Lower lobe of right lung (tissue), 2 donors: ENCODE results near the gene TMEM26. TPM values are rescaled to one million over a fixed set of nuclear protein-coding genes. Genes with fewer than 3 reads are reported as not detected.

ENCODE experiments used
- ATAC-seq, 2 donors: fragments of 200-7000 bp; cut with Tn5 transposase; one replicate each; pipeline ENCODE4 v1.9.1; 2020 to 2022; ENCODE audit warnings: mild to moderate bottlenecking in 2 of 2, moderate library complexity in 2 of 2
- DNase-seq: peaks from one replicate; pipeline ENCODE4 v3.0.0-alpha.2; 2020
- H3K27ac ChIP-seq: fragments of 200-600 bp; one replicate; pipeline ENCODE4 v1.8.0; 2022
- H3K27me3 ChIP-seq: fragments of 200-600 bp; one replicate; pipeline ENCODE4 v1.8.0; 2022; ENCODE audit warnings: low read depth
- H3K36me3 ChIP-seq: fragments of 200-600 bp; one replicate; pipeline ENCODE4 v1.8.0; 2022; ENCODE audit warnings: mild to moderate bottlenecking
- H3K4me1 ChIP-seq: fragments of 200-600 bp; one replicate; pipeline ENCODE4 v1.8.0; 2022
- H3K4me3 ChIP-seq: fragments of 200-600 bp; one replicate; pipeline ENCODE4 v1.8.0; 2022; ENCODE audit warnings: mild to moderate bottlenecking
- H3K9me3 ChIP-seq: fragments of 200-600 bp; one replicate; pipeline ENCODE4 v1.8.0; 2022
- intact Hi-C: fragments of 100-400 bp; cut with DNase I; formaldehyde crosslinking; loops from one replicate; pipeline ENCODE4 v1.11.0; 2022
- total RNA-seq: library from RNA; stranded (reverse); fragmentation: NEBNext Ultra II Directional; extraction: Animal tissue kit (Norgen Biotek cat#: 25700); gene quantifications from one replicate; pipeline ENCODE4 v1.2.1, GENCODE V29; 2021
- TF ChIP-seq, protein P1 (sequence below): fragments of 200-600 bp; IDR thresholded peaks from one replicate; pipeline ENCODE4 v1.8.0; 2022; ENCODE audit warnings: antibody characterized with exemption, mild to moderate bottlenecking
- donor health status: DM: no; HTN: yes; CAD: no; lungs with severe emphysema.

Gene TMEM26
- total RNA-seq, 1 donor from 2014 or later = 1.1 TPM

DNA sequence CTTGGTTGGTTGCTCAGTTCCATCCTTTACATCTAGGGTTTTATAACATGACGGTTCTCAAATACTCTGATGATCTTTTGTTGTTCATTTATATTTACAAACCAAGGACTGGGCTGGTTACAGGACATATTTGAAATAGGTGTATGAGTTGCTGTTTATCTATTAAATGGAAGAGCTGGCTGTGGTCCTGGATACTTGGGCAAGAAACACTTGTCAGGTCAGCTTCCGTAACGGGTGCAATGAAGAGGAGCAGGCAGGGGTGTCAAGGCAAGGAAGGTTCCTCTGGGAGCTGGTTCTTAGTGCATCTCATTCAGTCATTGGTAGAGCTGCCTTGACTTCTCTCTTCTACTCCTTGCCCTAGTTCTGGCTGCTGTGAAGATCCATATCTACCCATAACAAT, 4.8 kb upstream of the TMEM26 start:
- intact Hi-C loops = no loop called here
- H3K36me3 ChIP-seq = no peaks in the 10 kb centered on the region
- no peak overlapping the region for H3K27ac ChIP-seq
- H3K4me1 ChIP-seq = peaks cover 15% of the 10 kb centered on the region
- peaks cover 5% of the 10 kb centered on the region for H3K27me3 ChIP-seq
- DNase-seq (no peak), ATAC-seq (no peak)
- TF ChIP-seq, protein P1, sequence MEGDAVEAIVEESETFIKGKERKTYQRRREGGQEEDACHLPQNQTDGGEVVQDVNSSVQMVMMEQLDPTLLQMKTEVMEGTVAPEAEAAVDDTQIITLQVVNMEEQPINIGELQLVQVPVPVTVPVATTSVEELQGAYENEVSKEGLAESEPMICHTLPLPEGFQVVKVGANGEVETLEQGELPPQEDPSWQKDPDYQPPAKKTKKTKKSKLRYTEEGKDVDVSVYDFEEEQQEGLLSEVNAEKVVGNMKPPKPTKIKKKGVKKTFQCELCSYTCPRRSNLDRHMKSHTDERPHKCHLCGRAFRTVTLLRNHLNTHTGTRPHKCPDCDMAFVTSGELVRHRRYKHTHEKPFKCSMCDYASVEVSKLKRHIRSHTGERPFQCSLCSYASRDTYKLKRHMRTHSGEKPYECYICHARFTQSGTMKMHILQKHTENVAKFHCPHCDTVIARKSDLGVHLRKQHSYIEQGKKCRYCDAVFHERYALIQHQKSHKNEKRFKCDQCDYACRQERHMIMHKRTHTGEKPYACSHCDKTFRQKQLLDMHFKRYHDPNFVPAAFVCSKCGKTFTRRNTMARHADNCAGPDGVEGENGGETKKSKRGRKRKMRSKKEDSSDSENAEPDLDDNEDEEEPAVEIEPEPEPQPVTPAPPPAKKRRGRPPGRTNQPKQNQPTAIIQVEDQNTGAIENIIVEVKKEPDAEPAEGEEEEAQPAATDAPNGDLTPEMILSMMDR = no peak
- H3K9me3 ChIP-seq = no peaks in the 10 kb centered on the region
- H3K4me3 ChIP-seq = no peak overlapping the region

DNA sequence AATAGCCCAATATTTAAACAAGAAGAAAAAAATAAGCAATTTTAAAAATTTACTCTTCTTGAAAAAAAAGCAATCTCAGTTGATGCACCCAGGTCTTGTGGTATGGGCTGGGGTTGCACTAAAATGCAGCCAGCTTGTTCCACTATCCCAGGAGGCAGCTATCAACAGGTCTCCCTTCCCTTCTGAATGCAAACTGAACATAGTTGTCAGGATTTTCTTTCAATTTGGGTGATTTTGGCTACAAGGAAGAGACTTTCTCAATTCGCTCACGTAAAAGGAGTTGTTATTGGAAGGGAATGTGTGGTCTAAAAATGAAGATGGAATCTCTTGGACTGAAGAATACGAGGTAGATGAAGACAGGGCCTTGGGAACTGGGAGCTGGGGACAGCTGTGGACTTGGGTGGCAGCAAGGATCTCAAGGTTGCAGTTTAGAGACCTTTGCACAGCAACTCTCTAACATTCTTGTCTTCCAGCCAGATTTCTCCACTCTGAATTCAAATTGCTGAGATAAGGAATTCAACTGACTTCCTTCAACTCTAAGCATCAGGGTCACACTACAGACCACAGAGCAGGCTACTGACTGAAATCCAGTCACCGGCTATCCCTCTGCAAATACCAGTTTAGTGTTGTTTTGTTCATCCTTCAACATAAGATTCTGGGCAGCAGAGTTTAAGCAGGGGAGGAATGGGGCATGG, 3.1 kb upstream of the TMEM26 start:
- ATAC-seq (peak; percentile 52 to 73), DNase-seq (no peak)
- no peak overlapping the region for H3K4me3 ChIP-seq
- TF ChIP-seq, protein P1 = no peak
- H3K4me1 ChIP-seq = peaks cover 24% of the 10 kb centered on the region
- H3K9me3 ChIP-seq = no peaks in the 10 kb centered on the region
- intact Hi-C loops = no loop called here
- H3K27ac ChIP-seq = no peak overlapping the region
- H3K27me3 ChIP-seq = peaks cover 17% of the 10 kb centered on the region
- H3K36me3 ChIP-seq = no peaks in the 10 kb centered on the region

DNA sequence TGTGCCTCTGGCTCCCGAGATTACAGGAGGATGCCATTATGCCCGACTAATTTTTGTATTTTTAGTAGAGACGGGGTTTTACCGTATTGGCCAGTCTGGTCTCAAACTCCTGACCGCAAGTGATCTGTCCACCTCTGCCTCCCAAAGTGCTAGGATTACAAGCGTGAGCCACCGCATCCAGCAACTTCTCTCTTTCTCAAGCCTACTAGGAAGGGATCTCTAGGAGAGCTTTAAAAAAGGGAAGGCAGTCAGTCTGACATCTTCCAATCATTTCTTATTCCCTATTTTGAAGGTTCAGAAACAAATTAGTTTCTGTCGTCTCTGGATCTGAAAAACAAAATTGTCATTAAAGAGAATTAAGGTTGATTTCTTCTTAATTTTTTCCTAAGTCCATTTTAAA, 2.5 kb upstream of the TMEM26 start:
- intact Hi-C loops = no loop called here
- no peaks in the 10 kb centered on the region for H3K9me3 ChIP-seq
- DNase-seq = no peak
- no peaks in the 10 kb centered on the region for H3K36me3 ChIP-seq
- ATAC-seq = no peak
- no peak overlapping the region for H3K4me3 ChIP-seq
- peaks cover 17% of the 10 kb centered on the region for H3K27me3 ChIP-seq
- TF ChIP-seq, protein P1 = no peak
- no peak overlapping the region for H3K27ac ChIP-seq
- H3K4me1 ChIP-seq = peaks cover 24% of the 10 kb centered on the region

DNA sequence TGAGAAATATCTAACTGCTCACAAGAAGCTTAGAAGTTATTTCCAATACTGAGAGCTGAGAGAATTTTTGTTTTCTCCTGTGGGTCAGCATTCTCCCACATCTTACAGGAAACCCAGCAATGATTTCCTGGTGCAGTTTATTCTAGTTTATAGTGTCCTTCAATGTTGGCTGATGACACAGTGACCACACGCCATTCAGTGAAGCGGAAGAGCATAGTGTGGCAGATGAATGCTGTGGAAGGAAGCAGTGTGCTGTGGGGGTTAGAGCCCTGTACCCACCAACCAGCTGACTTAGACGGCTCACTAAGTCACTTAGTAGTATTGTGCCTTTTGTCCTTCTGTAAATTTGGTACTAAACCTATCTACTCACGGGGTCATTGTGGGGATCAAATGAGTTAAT, 1.4 kb upstream of the TMEM26 start:
- TF ChIP-seq, protein P1 = no peak
- peaks cover 17% of the 10 kb centered on the region for H3K27me3 ChIP-seq
- intact Hi-C loops = no loop called here
- H3K4me3 ChIP-seq = no peak overlapping the region
- H3K36me3 ChIP-seq = no peaks in the 10 kb centered on the region
- DNase-seq (no peak), ATAC-seq (no peak)
- no peak overlapping the region for H3K27ac ChIP-seq
- H3K4me1 ChIP-seq = peaks cover 24% of the 10 kb centered on the region
- H3K9me3 ChIP-seq = no peaks in the 10 kb centered on the region

DNA sequence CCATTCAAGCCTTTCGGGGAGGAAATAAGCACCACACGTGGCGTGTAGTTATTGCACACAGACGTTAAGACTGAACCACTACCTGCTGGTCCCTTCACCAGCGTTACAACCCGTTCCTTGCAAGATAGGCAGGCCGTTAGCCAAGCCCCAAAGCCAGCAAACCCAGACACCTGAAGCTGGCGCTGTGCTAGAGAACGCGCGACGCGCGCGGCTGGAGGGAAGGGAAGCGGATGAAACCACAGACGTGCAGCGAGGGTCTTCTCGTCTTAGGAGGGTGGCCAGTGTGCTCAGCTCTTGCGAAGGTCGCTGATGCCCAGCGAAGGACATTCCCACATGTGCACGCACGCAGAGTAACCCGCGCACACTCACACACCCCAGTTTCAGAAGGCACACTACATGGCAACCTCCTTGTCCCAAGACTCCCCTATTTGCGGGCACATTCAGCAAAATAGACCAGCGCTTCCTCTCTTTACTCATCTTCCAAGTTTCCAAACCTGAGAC, 980 bp downstream of the TMEM26 start:
- ATAC-seq (peak; percentile 7 to 25), DNase-seq (no peak)
- Histone ChIP-seq H3K27ac (no peak overlapping the region), H3K36me3 (no peaks in the 10 kb centered on the region), H3K9me3 (no peaks in the 10 kb centered on the region), H3K4me1 (peaks cover 24% of the 10 kb centered on the region), H3K4me3 (peak overlapping the region; percentile 58), H3K27me3 (peaks cover 17% of the 10 kb centered on the region)
- TF ChIP-seq, protein P1 = no peak
- intact Hi-C loops = no loop called here
